Esophagus squamous epithelium (tissue), 4 donors: Measurements from ENCODE around the gene HECW1.

Experiments used
- POLR2A ChIP-seq, 4 donors: fragments of 450-650 bp; IDR thresholded peaks; one replicate each; pipeline ENCODE4 v1.6.1; 2017; ENCODE audit warnings: antibody characterized with exemption in 4 of 4, mild to moderate bottlenecking in 4 of 4, moderate library complexity in 3 of 4
- TF ChIP-seq, protein P1 (sequence below), 6 experiments: fragments of 450-650 bp in 4 of 6; fragments of 200-600 bp in 2 of 6; sonication (generic) in 2 of 6; IDR thresholded peaks; one replicate each; pipeline ENCODE4 v1.5.1; 2016 to 2019; ENCODE audit warnings: antibody characterized with exemption in 6 of 6, mild to moderate bottlenecking in 4 of 6, moderate library complexity in 4 of 6

GRCh38 chr7:43328785-43329380, 216.4 kb downstream of the HECW1 start:
- TF ChIP-seq, protein P1, sequence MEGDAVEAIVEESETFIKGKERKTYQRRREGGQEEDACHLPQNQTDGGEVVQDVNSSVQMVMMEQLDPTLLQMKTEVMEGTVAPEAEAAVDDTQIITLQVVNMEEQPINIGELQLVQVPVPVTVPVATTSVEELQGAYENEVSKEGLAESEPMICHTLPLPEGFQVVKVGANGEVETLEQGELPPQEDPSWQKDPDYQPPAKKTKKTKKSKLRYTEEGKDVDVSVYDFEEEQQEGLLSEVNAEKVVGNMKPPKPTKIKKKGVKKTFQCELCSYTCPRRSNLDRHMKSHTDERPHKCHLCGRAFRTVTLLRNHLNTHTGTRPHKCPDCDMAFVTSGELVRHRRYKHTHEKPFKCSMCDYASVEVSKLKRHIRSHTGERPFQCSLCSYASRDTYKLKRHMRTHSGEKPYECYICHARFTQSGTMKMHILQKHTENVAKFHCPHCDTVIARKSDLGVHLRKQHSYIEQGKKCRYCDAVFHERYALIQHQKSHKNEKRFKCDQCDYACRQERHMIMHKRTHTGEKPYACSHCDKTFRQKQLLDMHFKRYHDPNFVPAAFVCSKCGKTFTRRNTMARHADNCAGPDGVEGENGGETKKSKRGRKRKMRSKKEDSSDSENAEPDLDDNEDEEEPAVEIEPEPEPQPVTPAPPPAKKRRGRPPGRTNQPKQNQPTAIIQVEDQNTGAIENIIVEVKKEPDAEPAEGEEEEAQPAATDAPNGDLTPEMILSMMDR (IDR thresholded peaks at IDR 0.05): no peak
- no peak for TF ChIP-seq POLR2A (IDR thresholded peaks at IDR 0.05)
